H1 (cell line): ENCODE results near the gene ADIPOQ. TPM values are rescaled to one million over a fixed set of nuclear protein-coding genes. Genes with fewer than 3 reads are reported as not detected.

Experiments used
- CTCF ChIA-PET: fragments of 300-600 bp; sonication (Branson Sonifier 250); formaldehyde crosslinking; loops from one replicate; lab custom pipeline; 2021; ENCODE audit not compliant: partially characterized antibody; lab: Charles Lee
- POLR2A ChIA-PET: fragments of 300-600 bp; sonication (Branson Sonifier 250); formaldehyde crosslinking; loops from one replicate; lab custom pipeline; 2021; ENCODE audit warnings: inconsistent platforms; ENCODE audit not compliant: partially characterized antibody; lab: Charles Lee
- DNase-seq, 2 experiments: peaks; one replicate each; pipeline versions ENCODE4 v3.0.0 to v3.0.0-alpha.2; 2010 to 2022; ENCODE audit warnings: low spot score in 2 of 2, low read depth in 1 of 2, mixed read lengths in 1 of 2
- FAIRE-seq: peaks from 2 replicates; lab custom pipeline; 2011; peaks lifted over from hg19 to GRCh38; lab: Jason Lieb, UNC
- H2AFZ ChIP-seq: 2 replicates; pipeline ENCODE4 v1.8.1; 2012; ENCODE audit warnings: low read length, inconsistent platforms
- H2AK5ac ChIP-seq: 2 replicates; pipeline ENCODE4 v1.6.1; 2013; ENCODE audit warnings: low read depth, low read length
- H2BK120ac ChIP-seq: replicated peaks from 2 replicates; pipeline ENCODE3; 2013; ENCODE audit warnings: low read depth, low read length, inconsistent platforms
- H2BK12ac ChIP-seq: 2 replicates; pipeline ENCODE4 v1.6.1; 2013; ENCODE audit warnings: low read depth, low read length
- H2BK15ac ChIP-seq: 2 replicates; pipeline ENCODE4 v1.6.1; 2013; ENCODE audit warnings: low read length
- H2BK20ac ChIP-seq: 2 replicates; pipeline ENCODE4 v1.6.1; 2013; ENCODE audit warnings: low read length
- H2BK5ac ChIP-seq: 2 replicates; pipeline ENCODE4 v1.6.1; 2013; ENCODE audit warnings: low read depth, low read length
- H3K14ac ChIP-seq: 2 replicates; pipeline ENCODE4 v1.6.1; 2013; ENCODE audit warnings: inconsistent platforms; ENCODE audit not compliant: insufficient read length
- H3K18ac ChIP-seq: 2 replicates; pipeline ENCODE4 v1.6.1; 2013; ENCODE audit warnings: low read length; ENCODE audit errors: extremely low read depth
- H3K23ac ChIP-seq: 2 replicates; pipeline ENCODE4 v1.6.1; 2013; ENCODE audit warnings: inconsistent platforms; ENCODE audit not compliant: insufficient read length
- H3K23me2 ChIP-seq: 2 replicates; pipeline ENCODE4 v1.6.1; 2013; ENCODE audit warnings: low read depth, low read length
- H3K27ac ChIP-seq: 2 replicates; pipeline ENCODE4 v1.6.1; 2011; ENCODE audit warnings: low read depth, low read length, inconsistent platforms
- H3K27me3 ChIP-seq, 4 experiments: replicated peaks in 1 of 4; 1 replicate in 1 of 4; 2 replicates in 3 of 4; pipeline versions ENCODE4 v1.6.1 to v1.8.1; 2011 to 2013; ENCODE audit warnings: low read length in 3 of 4, mild to moderate bottlenecking in 3 of 4, inconsistent platforms in 2 of 4, mixed read lengths in 2 of 4, moderate library complexity in 1 of 4; ENCODE audit not compliant: control insufficient read depth in 3 of 4, insufficient read depth in 3 of 4; ENCODE audit errors: extremely low read depth in 1 of 4
- H3K36me3 ChIP-seq, 4 experiments: 2 replicates each; pipeline versions ENCODE4 v1.6.1 to v1.8.1; 2011 to 2013; ENCODE audit warnings: mild to moderate bottlenecking in 4 of 4, low read length in 3 of 4, moderate library complexity in 2 of 4, control low read depth in 1 of 4, inconsistent platforms in 1 of 4; ENCODE audit not compliant: insufficient read depth in 4 of 4, control insufficient read depth in 2 of 4
- H3K4ac ChIP-seq: replicated peaks from 2 replicates; pipeline ENCODE3; 2013; ENCODE audit warnings: low read length, low read depth, mixed read lengths, inconsistent platforms; ENCODE audit not compliant: insufficient read length
- H3K4me1 ChIP-seq, 4 experiments: replicated peaks in 1 of 4; 1 replicate in 1 of 4; 2 replicates in 3 of 4; pipeline versions ENCODE4 v1.6.1 to v1.8.1; 2011 to 2013; ENCODE audit warnings: low read length in 3 of 4, inconsistent platforms in 2 of 4, mixed read lengths in 1 of 4; ENCODE audit not compliant: insufficient read depth in 4 of 4, control insufficient read depth in 3 of 4
- H3K4me2 ChIP-seq, 2 experiments: 2 replicates each; pipeline versions ENCODE4 v1.6.1 to v1.8.1; 2011 to 2013; ENCODE audit warnings: low read depth in 2 of 2, low read length in 2 of 2, control low read depth in 1 of 2, inconsistent platforms in 1 of 2, mild to moderate bottlenecking in 1 of 2; ENCODE audit not compliant: insufficient read depth in 1 of 2
- H3K4me3 ChIP-seq, 4 experiments: fragments of 200-600, 300-600 bp in 1 of 4; sonication (generic), shearing (Covaris generic), sonication (Bioruptor Twin) in 1 of 4; 2 replicates each; pipeline versions ENCODE4 v1.5.1 to v1.8.1; 2011 to 2016; ENCODE audit warnings: low read length in 4 of 4, low read depth in 3 of 4, control low read depth in 2 of 4, inconsistent platforms in 2 of 4, mild to moderate bottlenecking in 2 of 4, mixed read lengths in 1 of 4, moderate library complexity in 1 of 4; ENCODE audit not compliant: insufficient read depth in 2 of 4; ENCODE audit errors: extremely low read depth in 1 of 4
- H3K56ac ChIP-seq: replicated peaks from 2 replicates; pipeline ENCODE3; 2013; ENCODE audit warnings: low read depth, mild to moderate bottlenecking, mixed read lengths, low read length, inconsistent platforms; ENCODE audit not compliant: insufficient read length
- H3K79me1 ChIP-seq: 2 replicates; pipeline ENCODE4 v1.6.1; 2013; ENCODE audit warnings: low read depth, low read length, control low read depth
- H3K79me2 ChIP-seq, 2 experiments: 2 replicates each; pipeline versions ENCODE4 v1.6.1 to v1.8.1; 2012 to 2013; ENCODE audit warnings: low read length in 2 of 2, mild to moderate bottlenecking in 2 of 2, inconsistent platforms in 1 of 2; ENCODE audit not compliant: insufficient read depth in 2 of 2, control insufficient read depth in 1 of 2
- H3K9ac ChIP-seq, 4 experiments: replicated peaks in 1 of 4; 1 replicate in 1 of 4; 2 replicates in 3 of 4; pipeline versions ENCODE4 v1.6.1 to v1.8.1; 2011 to 2013; ENCODE audit warnings: low read depth in 3 of 4, low read length in 3 of 4, control low read depth in 2 of 4, mild to moderate bottlenecking in 2 of 4, moderate library complexity in 2 of 4, inconsistent platforms in 1 of 4; ENCODE audit errors: extremely low read depth in 1 of 4
- H3K9me3 ChIP-seq, 2 experiments: 2 replicates each; pipeline versions ENCODE4 v1.6.1 to v1.8.1; 2012 to 2013; ENCODE audit warnings: mild to moderate bottlenecking in 2 of 2, moderate library complexity in 2 of 2, control low read depth in 1 of 2, inconsistent platforms in 1 of 2, low read depth in 1 of 2, low read length in 1 of 2, mixed read lengths in 1 of 2; ENCODE audit not compliant: insufficient read depth in 2 of 2
- H4K20me1 ChIP-seq, 2 experiments: replicated peaks in 1 of 2; 2 replicates each; pipeline versions ENCODE3 to v1.8.1; 2011 to 2013; ENCODE audit warnings: inconsistent platforms in 2 of 2, low read length in 2 of 2, mild to moderate bottlenecking in 1 of 2; ENCODE audit not compliant: insufficient read depth in 2 of 2, control insufficient read depth in 1 of 2
- H4K5ac ChIP-seq: 2 replicates; pipeline ENCODE4 v1.6.1; 2013; ENCODE audit warnings: low read length, low read depth, mixed read lengths, inconsistent platforms; ENCODE audit not compliant: insufficient read length
- H4K8ac ChIP-seq: 2 replicates; pipeline ENCODE4 v1.8.0; 2013; ENCODE audit warnings: mild to moderate bottlenecking, moderate library complexity, low read length, inconsistent platforms; ENCODE audit not compliant: insufficient read depth; ENCODE audit errors: extremely low read depth
- H4K91ac ChIP-seq: replicated peaks from 2 replicates; pipeline ENCODE3; 2013; ENCODE audit warnings: low read length, mixed read lengths, inconsistent platforms; ENCODE audit not compliant: insufficient read length
- ASH2L ChIP-seq: fragments of 200-600, 300-600 bp; sonication (generic); IDR thresholded peaks from one replicate; pipeline ENCODE4 v1.7.1; 2017; ENCODE audit warnings: low read length
- HDAC2 ChIP-seq, 2 experiments: fragments of 300-600 bp in 1 of 2; sonication (generic) in 1 of 2; IDR thresholded peaks; 2 replicates each; pipeline ENCODE4 v1.6.1; 2011 to 2012; ENCODE audit warnings: low read depth in 2 of 2, low read length in 2 of 2, mild to moderate bottlenecking in 2 of 2, moderate library complexity in 2 of 2, borderline replicate concordance in 1 of 2, inconsistent platforms in 1 of 2
- JUN ChIP-seq: IDR thresholded peaks from 2 replicates; pipeline ENCODE4 v1.6.1; 2011; ENCODE audit warnings: low read depth, mild to moderate bottlenecking, improper control_type of control experiment, low read length
- KDM4A ChIP-seq: IDR thresholded peaks from one replicate; pipeline ENCODE4 v1.7.1; 2012; ENCODE audit warnings: low read depth, mild to moderate bottlenecking, moderate library complexity, low read length, inconsistent platforms; ENCODE audit not compliant: severe bottlenecking
- NRF1 ChIP-seq: IDR thresholded peaks from 2 replicates; pipeline ENCODE4 v1.6.1; 2011; ENCODE audit warnings: mild to moderate bottlenecking, low read depth, low read length, improper control_type of control experiment
- SIN3A ChIP-seq, 2 experiments: IDR thresholded peaks in 1 of 2; conservative IDR thresholded peaks in 1 of 2; 2 replicates each; pipeline ENCODE4 v1.6.1; 2011 to 2012; ENCODE audit warnings: low read length in 2 of 2, improper control_type of control experiment in 1 of 2, low read depth in 1 of 2, mild to moderate bottlenecking in 1 of 2
- TAF1 ChIP-seq: IDR thresholded peaks from 2 replicates; pipeline ENCODE4 v1.6.1; 2011; ENCODE audit warnings: mild to moderate bottlenecking, low read depth, low read length
- WGBS, 2 experiments: shearing (Covaris generic) in 1 of 2; methylation state at CpG; one replicate each; pipeline versions ENCODE4 v1.1.6 to v1.1.7; 2013 to 2015; ENCODE audit warnings: low lambda C conversion rate in 2 of 2, mixed read lengths in 2 of 2, inconsistent platforms in 1 of 2, low coverage in 1 of 2, missing lambda C conversion rate in 1 of 2; ENCODE audit not compliant: insufficient replicate concordance in 2 of 2, insufficient coverage in 1 of 2, insufficient read length in 1 of 2; ENCODE audit errors: extremely low coverage in 1 of 2, missing lambda C conversion rate in 1 of 2; 5-methylcytosine and 5-hydroxymethylcytosine counted together
- polyA plus RNA-seq, 7 experiments: library from polyadenylated mRNA; depleted of rRNA in 3 of 7; stranded (reverse) in 5 of 7; unstranded in 2 of 7; fragments of >200 nt in 5 of 7; fragments of 200-250 nt in 2 of 7; gene quantifications; 1 replicate in 5 of 7; 2 replicates in 1 of 7; 4 replicates in 1 of 7; pipeline versions ENCODE4 v1.2.1 to v1.2.3, GENCODE V29; 2011 to 2013; ENCODE audit warnings: missing spikeins in 2 of 7, mixed read lengths in 2 of 7
- total RNA-seq: library from RNA; stranded (reverse); fragmentation: NEBNext Ultra II Directional; extraction: Animal tissue kit (Norgen Biotek cat#: 25700); gene quantifications from 2 replicates; pipeline ENCODE4 v1.2.1, GENCODE V29; 2021
- TF ChIP-seq, protein P1 (sequence below): IDR thresholded peaks from 2 replicates; pipeline ENCODE4 v1.6.1; 2012; ENCODE audit warnings: inconsistent platforms
- TF ChIP-seq, protein P2 (sequence below): IDR thresholded peaks from 2 replicates; pipeline ENCODE4 v1.6.1; 2012; ENCODE audit warnings: inconsistent platforms

ADIPOQ gene
- total and polyA plus RNA-seq, 2 of the 8 experiments (the other 6 are each of a cell fraction or from before 2014, with no cell fraction given): not detected

DNA sequence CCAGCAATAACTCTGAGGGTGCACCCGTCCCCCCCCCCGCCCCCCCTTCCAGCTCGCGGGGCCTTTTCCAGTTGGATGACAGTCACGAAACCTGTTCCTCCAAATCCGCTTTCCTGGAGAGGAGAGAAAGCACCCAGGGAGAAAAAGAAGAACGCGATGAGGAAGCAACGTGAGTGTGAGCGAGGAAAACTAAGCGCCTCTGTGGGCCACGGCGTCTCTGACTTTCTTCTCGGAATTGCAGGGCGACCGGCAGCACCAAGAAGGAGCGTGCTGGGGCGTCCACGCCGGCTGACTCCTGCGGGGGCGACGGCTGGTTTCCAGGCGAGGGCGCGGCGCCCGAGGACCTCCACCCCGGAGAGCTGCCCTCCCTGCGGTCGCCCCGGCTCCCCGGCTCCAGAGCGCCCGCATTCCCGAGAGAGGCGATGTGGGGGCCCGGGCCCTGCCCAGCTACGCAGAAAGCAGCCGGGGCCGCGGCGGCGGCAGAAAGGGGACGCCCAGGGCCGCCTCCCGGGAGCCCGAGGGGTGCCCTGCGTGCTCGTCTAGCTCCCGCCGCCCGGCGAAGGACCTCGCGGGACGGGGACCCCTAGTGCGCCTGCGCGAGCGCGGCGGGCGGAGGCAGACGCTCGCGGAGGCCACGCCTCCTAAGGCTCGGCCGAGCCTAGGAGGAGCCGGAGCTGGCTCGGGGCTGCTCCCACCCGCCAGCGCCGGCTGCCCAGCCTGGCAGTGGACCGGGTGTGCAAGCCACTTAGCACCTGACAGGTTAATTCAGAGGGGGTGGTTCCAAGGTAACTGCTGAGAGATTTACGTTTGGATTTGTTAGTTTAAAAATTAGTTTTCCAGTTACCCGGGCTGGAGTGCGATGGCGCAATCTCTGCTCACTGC lies 15.3 kb upstream of the ADIPOQ start:
- no peak overlapping the region for H2AK5ac ChIP-seq
- no peak overlapping the region for H3K23ac ChIP-seq
- peak overlapping the region; percentile 70 for H4K8ac ChIP-seq
- no peak overlapping the region for H2BK5ac ChIP-seq
- DNase-seq (peak in 1 of 2 experiments; percentile 88), FAIRE-seq (no peak)
- 9% methylated on average over 45 of the region's 80 CpGs; no CpG with 5 or more reads in 1 of the 2 experiments for WGBS, 2 experiments
- H2BK12ac ChIP-seq: no peak overlapping the region
- H2BK20ac ChIP-seq: no peak overlapping the region
- H2BK120ac ChIP-seq: no peak overlapping the region
- H3K14ac ChIP-seq: no peak overlapping the region
- H4K20me1 ChIP-seq: no peaks in the 10 kb centered on the region
- H3K23me2 ChIP-seq: peaks cover 15% of the 10 kb centered on the region; the same call in 1 of the 2 replicates
- peak overlapping the region; percentile 78 for H3K18ac ChIP-seq
- no peak overlapping the region for H3K27ac ChIP-seq
- H3K4me2 ChIP-seq: peak overlapping the region; percentile 70 to 85
- peaks cover 7 to 23% (median 18%) of the 10 kb centered on the region in 4 experiments for H3K4me1 ChIP-seq
- H3K9me3 ChIP-seq: no peaks in the 10 kb centered on the region
- no peaks in the 10 kb centered on the region for H3K36me3 ChIP-seq
- no peaks in the 10 kb centered on the region; the same call in 1 of the 2 replicates for H3K79me1 ChIP-seq
- peaks cover 0 to 38% (median 29%) of the 10 kb centered on the region in 4 experiments; a peak in 6 of 7 replicates for H3K27me3 ChIP-seq
- no peak overlapping the region for H2BK15ac ChIP-seq
- no peak overlapping the region for H4K91ac ChIP-seq
- H3K4me3 ChIP-seq: peak overlapping the region; percentile 43 to 69 (median 46)
- no peak overlapping the region for H3K4ac ChIP-seq
- no peak overlapping the region for H3K56ac ChIP-seq
- peak overlapping the region in 1 of 4 experiments; percentile 78; a peak in 1 of 7 replicates for H3K9ac ChIP-seq
- POLR2A ChIA-PET: interaction anchor here (1.1 to 7.4 kb wide), 9 partner anchors 8 to 121 kb away, joined by 3 to 73 read pairs (median 4); partner anchors contain the start of genes EIF4A2 and RFC4
- no peak overlapping the region; the same call in 1 of the 2 replicates for H2AFZ ChIP-seq
- no peak overlapping the region for H4K5ac ChIP-seq
- H3K79me2 ChIP-seq: no peaks in the 10 kb centered on the region
- CTCF ChIA-PET: interaction anchor here (0.8 to 1.5 kb wide), 3 partner anchors 104 to 313 kb away, joined by 3 to 6 read pairs (median 3); partner anchors contain the start of gene ST6GAL1
- TF ChIP-seq ASH2L (peak; percentile 71), SIN3A (conservative IDR thresholded peaks at IDR 0.05 in 1 of 2, IDR thresholded peaks at IDR 0.05 in 1 of 2; ENCODE audit: low read depth in 1 of 2, low read length in 2 of 2) (no peak), HDAC2 (IDR thresholded peaks at IDR 0.05; ENCODE audit: borderline replicate concordance in 1 of 2, low read depth in 2 of 2, low read length in 2 of 2) (no peak), KDM4A (peak; percentile 92), NRF1 (peak; percentile 75), TAF1 (0 out of 2 replicates have a peak, but pooled peaks have one; percentile 42), JUN (no peak)
- TF ChIP-seq, protein P1, sequence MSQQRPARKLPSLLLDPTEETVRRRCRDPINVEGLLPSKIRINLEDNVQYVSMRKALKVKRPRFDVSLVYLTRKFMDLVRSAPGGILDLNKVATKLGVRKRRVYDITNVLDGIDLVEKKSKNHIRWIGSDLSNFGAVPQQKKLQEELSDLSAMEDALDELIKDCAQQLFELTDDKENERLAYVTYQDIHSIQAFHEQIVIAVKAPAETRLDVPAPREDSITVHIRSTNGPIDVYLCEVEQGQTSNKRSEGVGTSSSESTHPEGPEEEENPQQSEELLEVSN: peak; percentile 85
- TF ChIP-seq, protein P2, sequence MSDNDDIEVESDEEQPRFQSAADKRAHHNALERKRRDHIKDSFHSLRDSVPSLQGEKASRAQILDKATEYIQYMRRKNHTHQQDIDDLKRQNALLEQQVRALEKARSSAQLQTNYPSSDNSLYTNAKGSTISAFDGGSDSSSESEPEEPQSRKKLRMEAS: peak; percentile 68; the same call in 1 of the 2 replicates
